ENCODE data around the gene FKBP2.

FKBP2 gene

GRCh38 chr11:64285885-64286800 lies 45.2 kb downstream of the FKBP2 start:
- Mint-ChIP-seq H3K27me3 (ENCODE audit: low read depth, poor library complexity) (peaks cover 28% of the 10 kb centered on the region), H3K4me3 (peak overlapping the region; percentile 82), H3K36me3 (ENCODE audit: low read depth) (peaks cover 11% of the 10 kb centered on the region), H3K27ac (no peak overlapping the region), H3K9me3 (no peaks in the 10 kb centered on the region), H3K4me1 (peaks cover 19% of the 10 kb centered on the region)
- no peak for DNase-seq
- TF ChIP-seq CTCF (IDR thresholded peaks at IDR 0.05): no peak

DNA sequence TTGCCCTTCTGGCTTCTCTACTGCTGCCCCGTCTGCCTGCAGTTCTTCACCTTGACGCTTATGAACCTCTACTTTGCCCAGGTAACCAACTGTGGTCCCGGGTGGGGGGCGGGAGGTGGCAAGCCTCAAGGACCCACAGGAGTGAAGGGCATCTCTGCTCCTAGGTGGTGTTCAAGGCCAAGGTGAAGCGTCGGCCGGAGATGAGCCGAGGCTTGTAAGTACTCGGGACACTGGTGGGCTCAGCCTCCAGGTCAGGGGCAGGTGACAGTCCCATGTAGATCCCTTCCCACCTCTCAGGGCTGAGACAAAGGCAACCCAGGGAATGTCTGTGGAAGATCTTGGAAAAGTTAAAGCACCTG lies 45.9 kb downstream of the FKBP2 start:
- Mint-ChIP-seq H3K36me3 (ENCODE audit: low read depth) (peaks cover 5% of the 10 kb centered on the region), H3K27me3 (ENCODE audit: low read depth, poor library complexity) (peaks cover 30% of the 10 kb centered on the region), H3K9me3 (no peaks in the 10 kb centered on the region), H3K4me1 (peaks cover 19% of the 10 kb centered on the region), H3K4me3 (peak overlapping the region; percentile 82), H3K27ac (no peak overlapping the region)
- DNase-seq: no peak
- no peak for TF ChIP-seq CTCF (IDR thresholded peaks at IDR 0.05)

GRCh38 chr11:64287676-64288352 lies 46.9 kb downstream of the FKBP2 start:
- Mint-ChIP-seq H3K4me1 (peaks cover 17% of the 10 kb centered on the region), H3K27ac (no peak overlapping the region), H3K9me3 (no peaks in the 10 kb centered on the region), H3K36me3 (ENCODE audit: low read depth) (no peaks in the 10 kb centered on the region), H3K27me3 (ENCODE audit: low read depth, poor library complexity) (peaks cover 37% of the 10 kb centered on the region), H3K4me3 (no peak overlapping the region)
- no peak for TF ChIP-seq CTCF (IDR thresholded peaks at IDR 0.05)
- DNase-seq: no peak

GRCh38 chr11:64288353-64288750 lies 47.5 kb downstream of the FKBP2 start:
- no peak overlapping the region for H3K4me3 Mint-ChIP-seq
- no peaks in the 10 kb centered on the region for H3K36me3 Mint-ChIP-seq (ENCODE audit: low read depth)
- TF ChIP-seq CTCF (IDR thresholded peaks at IDR 0.05): no peak
- peaks cover 14% of the 10 kb centered on the region for H3K4me1 Mint-ChIP-seq
- no peaks in the 10 kb centered on the region for H3K9me3 Mint-ChIP-seq
- H3K27me3 Mint-ChIP-seq (ENCODE audit: low read depth, poor library complexity): peaks cover 42% of the 10 kb centered on the region
- DNase-seq: no peak
- H3K27ac Mint-ChIP-seq: no peak overlapping the region

- Mint-ChIP-seq H3K4me1 (peaks cover 14% of the 10 kb centered on the region), H3K27ac (no peak overlapping the region), H3K27me3 (ENCODE audit: low read depth, poor library complexity) (peaks cover 50% of the 10 kb centered on the region), H3K4me3 (no peak overlapping the region), H3K36me3 (ENCODE audit: low read depth) (no peaks in the 10 kb centered on the region), H3K9me3 (no peaks in the 10 kb centered on the region)
- DNase-seq: no peak
- no peak for TF ChIP-seq CTCF (IDR thresholded peaks at IDR 0.05)
Measured at GRCh38 chr11:64289002-64289564, 48.2 kb downstream of the FKBP2 start.

Measured in nephron progenitor cell (in vitro differentiated cells).